HG03159 (cell line): ENCODE data around the gene MZF1.
"Not testable (repeated sequence)": the region's sequence is repeated elsewhere in the genome, so short reads cannot be mapped to it uniquely, and the experiment has no call there.

Experiments used
- ATAC-seq: cut with Tn5 transposase; IDR thresholded peaks from one replicate; pipeline ENCODE4 v1.9.1; 2021; ENCODE audit warnings: mild to moderate bottlenecking, moderate library complexity; ENCODE audit not compliant: unreplicated experiment

The MZF1 gene

DNA sequence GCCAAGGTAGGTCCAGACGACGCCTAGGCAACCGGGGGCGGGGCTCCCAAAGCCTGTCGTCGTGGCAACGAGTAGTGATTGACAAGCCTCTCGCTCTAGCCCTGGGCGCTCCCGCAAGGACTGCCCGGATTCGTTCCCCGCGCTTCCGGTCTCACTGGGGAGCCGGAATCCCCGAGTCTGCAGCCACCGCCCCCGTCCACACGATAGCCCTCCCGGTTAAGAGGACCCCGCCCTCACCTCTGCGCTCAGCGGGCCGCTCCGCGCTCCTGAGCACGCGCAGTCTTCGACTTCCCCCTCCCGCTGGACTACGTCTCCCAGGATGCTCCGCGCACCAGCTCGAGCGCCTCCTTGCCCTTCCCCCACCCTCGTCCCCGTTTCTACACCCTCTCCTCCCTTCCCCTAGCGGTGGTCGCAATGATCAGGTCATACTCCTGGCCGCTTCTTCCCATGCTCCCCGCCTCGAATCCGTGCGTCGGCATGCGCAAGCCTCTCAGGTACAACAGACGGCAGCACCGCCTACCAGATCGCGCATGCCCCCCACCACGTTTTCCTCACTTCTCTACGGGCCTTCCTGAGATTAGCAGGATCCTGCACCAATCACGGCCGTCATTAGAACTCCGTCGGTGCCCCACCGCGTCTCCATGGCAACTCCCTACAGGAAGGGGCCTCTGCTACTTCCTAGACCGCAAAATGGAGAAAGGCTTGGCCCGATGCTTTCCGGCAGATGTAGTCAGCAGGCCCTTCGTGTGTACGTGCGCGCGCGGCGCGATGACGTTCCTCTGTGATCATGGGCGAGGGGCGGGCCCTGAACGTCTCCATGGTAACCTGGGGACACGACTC is at the start of gene MZF1:
MZF1 (minus strand) TSS at position 518 of the 840 bp plus-strand sequence. CDS start 1,946 bp downstream, outside the sequence.
- ATAC-seq, result peak; percentile 57

DNA sequence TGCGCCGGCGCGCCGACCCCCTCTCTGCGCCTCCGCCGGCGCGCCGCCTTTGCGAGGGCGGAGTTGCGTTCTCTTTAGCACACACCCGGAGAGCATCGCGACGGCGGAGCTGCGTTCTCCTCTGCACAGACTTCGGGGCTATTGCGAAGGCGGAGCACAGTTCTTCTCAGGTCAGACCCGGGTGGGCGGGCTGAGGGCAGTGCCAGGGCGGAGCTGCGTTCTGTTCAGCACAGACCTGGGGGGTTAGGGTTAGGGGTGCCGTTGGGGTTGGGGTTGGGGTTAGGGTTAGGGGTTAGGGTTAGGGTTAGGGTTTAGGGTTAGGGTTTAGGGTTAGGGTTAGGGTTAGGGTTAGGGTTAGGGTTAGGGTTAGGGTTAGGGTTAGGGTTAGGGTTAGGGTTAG is 34.1 kb upstream of the MZF1 start:
- ATAC-seq, result not testable (repeated sequence)

DNA sequence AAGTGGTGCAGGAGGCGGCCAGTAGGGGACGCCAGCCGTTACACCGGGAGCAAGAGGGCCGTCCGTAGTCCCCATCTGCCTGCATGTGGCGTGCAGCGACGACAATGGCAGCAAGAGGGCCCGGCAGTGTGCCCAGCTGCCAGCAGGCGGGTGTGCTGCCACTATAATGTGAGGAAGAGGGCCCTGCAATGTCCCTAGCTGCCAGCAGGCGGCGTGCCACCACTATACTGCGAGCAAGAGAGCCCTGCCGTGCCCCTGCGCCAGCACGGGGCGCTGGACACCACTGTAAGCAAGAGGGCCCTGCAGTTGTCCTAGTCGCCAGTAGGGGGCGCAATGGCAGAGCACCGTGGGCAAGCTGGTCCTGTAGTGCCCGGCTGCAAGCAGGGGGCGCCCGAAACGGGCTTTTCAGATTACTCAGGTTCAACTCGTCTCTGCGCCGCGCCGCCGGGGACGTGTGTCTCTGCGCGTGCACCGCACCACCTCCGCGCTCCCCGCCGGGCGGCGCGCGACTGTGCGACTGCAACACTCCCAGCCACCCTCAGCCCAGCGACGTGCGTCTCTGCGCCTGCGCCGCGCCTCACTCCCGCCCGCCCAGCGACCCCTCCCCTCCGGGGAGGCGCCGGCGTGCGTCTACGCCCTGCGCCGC is 33.2 kb upstream of the MZF1 start:
- ATAC-seq, result not testable (repeated sequence)

DNA sequence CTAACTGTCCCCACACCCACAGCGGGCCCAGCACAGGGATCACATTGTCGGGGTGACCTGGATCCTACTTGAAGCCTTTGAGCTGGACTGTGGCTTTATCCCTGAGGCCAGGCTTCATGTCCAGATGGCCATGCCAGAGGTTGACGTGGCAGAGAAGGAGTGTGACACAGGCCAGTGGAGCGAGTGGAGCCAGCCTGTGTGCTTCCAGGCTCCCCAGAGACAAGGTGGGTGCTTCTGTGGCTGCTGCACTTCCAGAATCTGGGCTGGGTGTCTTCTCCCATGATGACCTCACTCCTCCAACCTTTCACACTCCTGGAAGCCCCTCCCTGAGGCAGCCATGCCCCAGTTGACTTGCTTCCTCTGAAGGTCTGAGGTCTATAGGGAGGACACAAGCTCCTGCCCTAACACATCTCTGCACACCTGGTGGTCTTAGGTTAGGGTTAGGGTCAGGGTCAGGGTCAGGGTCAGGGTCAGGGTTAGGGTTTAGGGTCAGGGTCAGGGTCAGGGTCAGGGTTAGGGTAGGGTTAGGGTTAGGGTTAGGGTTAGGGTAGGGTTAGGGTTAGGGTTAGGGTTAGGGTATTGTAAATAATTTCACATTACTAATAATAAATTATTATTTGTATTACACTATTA is 13.1 kb upstream of the MZF1 start:
- no peak for ATAC-seq

DNA sequence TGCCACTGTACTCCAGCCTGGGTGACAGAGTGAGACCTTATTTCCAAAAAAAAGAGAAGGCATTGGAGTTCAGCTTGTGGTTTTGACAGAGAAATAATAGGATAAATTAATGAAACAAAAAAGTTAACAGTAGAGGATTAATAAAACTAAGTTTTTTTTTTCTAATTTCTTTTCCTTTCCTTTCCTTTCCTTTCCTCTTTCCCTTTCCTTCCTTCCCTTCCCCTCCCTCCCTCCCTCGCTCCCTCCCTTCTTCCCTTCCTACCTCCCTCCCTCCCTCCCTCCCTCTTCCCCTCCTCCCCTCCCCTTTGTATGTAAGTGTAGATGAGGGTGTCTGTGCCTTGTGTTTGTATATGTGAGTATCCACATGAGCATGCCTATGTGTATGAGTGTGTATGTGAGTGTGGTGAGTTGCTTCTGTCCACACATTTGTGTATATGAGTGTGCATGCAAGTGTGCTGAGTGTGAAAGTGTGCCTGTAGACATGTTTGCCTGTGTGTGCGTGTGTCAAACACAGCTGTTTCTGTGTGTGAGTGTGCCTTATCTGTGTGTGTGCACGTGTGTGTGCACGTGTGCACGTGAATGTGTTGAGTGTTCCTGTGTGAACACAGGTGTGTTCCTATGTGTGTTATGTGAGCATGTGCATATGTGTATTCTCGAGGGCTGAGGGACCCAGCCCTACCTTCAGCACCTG is 12.5 kb upstream of the MZF1 start:
- no peak for ATAC-seq

DNA sequence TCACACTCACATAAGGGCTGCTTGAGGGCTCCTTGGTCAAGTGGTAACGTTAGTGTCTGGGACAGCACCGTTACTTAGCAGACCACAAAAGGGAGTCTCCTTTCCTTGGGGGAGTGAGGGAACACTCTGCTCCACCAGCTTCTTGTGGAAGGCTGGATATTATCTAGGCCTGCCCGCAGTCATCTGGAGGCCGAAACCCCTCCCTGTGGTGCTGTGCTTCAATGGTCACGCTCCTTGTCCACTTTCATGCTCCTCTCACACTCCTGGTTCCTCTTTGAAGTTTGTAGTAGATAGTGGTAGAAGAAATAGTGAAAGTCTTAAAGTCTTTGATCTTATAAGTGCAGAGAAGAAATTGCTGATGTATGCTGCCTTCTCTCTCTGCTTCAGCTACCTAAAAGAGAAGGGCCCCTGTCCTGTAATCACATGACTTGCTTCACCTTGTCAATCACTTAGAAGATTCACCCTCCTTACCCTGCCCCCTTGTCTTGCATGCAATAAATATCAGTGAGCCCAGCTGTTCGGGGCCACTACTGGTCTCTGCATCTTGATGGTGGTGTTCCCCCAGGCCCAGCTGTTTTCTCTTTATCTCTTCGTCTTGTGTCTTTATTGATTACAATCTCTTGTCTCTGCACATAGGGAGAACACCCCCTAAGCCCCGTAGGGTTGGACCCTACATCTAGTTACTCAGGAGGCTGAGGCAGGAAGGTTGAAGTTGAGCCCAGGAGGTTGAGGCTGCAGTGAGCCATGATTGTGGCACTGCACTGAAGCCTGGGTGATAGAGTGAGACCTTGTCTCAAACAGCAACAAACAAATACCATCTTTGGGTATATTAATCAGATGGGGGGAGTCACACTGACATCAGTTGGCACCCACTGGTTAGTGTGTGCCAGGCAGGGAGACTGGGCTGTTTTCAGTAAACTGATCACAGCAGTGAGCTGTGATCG is 11.6 kb upstream of the MZF1 start:
- no peak for ATAC-seq

DNA sequence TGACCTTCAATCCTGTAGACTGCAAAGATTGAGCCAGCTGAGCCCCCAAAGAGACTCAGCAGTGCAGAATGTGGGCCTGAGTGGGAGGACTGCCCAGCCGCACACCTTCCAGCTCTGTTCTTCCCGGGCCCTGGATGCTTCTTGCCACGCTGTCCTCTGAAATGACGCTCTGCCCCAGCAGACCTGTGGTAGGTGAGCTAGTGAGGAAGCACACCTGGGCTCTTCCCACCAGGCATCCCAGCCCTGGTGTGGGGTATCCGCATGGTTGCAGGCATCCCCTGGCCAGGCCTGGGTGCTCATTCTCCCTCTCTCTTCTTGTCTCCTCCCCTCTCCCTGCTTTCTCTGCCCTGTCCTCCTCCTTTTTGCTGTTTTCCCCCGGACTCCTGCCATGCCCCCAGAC is 9.8 kb upstream of the MZF1 start:
- no peak for ATAC-seq

DNA sequence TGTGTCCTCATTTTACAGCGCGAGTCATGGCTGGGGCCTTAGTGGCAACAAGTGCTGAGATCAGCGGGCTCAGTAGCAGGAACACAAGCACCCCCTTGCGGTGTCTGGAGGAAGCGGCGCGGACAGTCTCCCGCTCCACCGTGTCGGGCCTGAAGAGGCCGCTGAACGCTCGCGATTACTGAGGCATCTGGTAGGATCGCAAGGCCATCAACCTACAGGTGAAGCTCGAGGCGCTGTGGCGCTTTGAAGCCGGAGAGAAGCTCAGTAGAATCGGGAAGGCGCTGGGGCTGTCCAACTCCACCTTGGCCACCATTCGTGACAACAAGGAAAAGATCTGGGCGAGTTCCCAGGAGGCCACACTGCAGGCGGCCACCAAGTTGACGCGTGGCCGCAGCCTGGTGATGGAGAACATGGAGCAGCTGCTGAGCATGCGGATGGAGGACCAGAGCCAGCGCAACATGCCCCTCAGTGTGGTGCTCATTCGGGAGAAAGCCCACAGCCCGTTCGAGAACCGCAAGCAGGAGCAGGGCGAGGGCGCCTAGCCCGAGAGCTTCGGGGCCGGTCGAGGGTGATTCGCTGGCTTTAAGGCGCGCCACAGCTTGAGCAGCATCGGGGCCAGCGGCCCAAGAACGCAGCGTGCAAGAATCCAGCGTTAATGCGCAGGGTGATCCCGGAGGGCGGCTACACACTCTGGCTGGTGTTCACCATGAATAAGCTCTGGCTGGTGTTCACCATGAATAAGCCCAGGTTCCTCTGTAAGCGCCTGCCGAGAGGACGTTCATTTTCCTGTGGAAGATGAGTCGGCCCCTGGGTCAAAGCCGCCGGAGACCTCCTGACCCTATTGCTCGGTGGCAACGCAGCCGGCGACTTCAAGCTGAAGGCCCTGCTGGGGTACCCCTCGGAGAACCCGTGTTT is 8.3 kb upstream of the MZF1 start:
- peak; percentile 60 for ATAC-seq

DNA sequence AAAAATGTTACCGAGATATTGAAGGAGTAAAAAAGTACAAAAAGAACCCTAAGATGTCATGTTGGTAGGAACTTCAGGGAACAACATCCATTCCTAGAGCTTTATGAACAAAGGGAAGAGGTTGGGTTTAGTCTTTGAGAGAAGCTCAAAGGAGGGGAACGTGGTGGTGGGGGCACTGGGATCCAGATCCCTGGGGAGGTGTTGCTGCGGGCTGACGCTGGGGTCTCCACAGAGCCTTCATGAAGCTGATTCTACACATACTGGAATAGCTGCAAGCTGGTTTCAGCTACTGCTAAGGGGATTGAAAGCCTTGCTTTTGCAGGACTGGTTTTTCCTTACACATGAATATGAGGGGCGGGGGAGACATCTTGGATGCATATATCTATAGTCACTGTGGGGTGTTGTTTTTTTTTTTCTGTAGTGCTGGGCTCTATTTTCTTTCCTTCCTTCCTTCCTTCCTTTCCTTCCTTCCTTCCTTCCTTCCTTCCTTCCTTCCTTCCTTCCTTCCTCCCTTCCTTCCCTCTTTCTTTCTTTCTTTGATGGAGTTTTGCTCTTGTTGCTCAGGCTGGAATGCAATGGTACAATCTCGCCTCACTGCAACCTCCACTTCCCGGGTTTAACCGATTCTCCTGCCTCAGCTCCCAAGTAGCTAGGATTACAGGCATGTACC is 6.5 kb upstream of the MZF1 start:
- ATAC-seq, result no peak

DNA sequence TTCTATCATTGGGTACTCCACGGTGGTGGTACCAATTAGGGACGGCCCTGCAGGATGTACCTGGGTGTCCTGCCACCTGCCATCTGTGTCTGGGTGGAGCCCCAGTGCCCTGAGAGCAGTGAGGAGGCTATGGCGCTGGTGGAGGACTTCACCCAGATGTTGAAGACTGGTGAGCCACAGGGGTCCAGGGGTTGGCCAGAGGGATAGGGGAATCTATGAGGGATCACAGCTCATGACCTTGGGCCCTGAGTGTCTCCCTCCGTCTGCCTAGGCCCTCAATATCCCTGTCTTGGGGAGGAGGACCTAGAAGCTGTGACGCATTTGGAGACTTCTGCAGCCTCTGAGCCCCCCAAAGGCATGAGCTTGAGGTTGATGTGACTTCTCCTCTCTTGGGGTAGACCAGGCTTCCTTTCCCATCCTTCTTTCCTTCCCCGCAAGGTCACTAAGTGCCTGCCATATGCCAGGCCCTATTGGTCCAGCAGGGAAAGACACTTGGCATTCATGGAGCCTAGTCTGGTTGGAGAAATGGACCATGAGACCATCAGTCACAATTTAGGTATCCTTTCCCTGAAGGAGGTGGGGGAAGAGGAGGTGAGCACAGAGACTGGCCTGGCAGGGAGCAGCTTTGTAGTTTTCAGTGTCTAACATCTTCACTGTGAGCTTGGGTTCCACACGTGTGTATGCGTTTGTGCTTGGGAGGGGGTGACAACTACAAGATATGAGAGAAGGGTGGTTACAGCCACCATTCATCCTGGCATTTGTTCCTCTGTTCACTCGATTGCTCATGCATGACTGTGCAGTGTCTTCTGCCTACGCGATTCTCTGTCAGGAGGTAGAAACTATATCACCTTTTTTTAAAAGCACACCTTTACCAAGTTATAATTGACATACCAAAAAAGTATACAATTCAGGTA is 5.1 kb upstream of the MZF1 start:
- no peak for ATAC-seq

DNA sequence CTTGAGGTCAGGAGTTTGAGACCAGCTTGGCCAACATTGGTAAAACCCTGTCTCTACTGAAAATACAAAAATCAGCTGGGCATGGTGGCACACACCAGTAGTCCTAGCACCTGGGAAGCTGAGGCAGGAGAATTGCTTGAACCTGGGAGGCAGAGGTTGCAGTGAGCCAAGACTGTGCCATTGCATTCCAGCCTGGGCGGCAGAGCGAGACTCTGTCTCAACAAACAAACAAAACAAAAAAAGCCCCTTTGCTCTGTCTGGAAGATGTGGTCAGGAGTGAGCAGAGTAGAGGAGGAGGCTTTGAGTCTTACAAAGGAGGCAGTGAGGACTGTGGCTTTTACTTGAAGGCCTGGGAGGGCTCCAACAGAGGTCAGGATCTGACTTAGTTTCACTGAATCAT is 4.4 kb upstream of the MZF1 start:
- not testable (repeated sequence) for ATAC-seq

DNA sequence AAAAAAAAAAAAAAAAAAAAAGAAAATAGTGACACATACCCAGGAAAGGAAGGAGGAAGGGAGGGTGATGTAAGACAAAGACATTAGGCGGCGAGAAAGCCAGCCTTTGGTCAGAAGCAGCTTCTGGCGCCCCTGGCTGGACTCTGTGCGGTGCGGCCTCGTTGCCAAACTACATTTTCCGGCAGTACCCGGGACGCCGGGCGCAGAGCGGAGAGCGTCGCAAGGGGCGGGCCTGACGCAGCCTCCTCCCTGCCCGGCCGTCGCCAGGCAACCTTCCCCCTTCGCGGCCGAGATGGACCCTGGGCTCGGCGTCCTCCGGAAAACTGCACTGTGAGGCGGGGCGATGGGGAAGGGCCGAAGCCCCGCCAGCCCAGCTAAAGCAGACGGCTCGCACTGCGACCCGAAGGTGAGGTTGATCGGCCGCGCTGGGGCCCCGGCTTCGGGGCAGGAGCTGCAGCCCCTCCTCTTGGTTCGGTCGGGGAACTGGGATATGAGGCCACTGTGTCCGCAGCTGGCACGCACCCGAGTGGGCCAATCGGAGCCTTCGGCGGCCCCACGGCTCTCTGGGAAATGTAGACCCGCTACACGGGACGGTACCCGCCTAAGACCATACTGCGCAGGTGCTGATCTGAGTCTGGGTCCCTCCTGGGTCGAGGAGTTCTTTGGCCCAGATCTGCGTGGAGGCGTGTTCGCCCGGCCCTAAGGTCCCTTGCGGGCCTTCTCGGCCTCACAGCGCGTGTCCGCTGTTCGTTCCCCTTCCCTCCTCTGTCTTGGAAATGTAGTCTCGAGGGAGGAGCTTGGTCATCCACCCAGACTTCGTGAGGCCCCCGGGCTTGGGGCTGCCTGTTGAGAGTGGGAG is 2.3 kb upstream of the MZF1 start:
- peak; percentile 38 for ATAC-seq

DNA sequence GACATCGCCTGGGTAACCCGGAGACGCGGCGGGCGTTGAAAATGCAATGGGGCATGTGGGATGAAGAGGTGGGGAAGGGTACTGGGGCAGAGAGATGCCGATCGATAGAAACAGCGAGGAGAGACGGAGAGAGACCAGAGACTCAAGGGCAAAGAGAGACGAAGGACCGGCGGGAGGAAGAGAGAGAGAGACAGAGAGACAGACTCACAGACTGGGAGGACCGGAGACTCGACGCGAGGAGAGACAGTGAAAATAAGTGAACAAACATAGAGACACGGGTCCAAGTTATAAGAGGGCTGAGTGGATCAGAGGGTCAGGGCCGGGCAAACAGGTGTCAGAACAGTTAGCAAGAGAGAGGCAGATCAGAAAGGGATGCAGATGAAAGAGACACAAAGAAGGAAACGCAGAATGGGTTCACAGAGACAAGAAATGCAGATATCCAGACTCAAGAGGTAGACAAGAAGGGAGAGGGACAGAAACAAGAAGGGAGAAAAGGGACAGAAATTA is 576 bp upstream of the MZF1 start:
- ATAC-seq, result no peak

DNA sequence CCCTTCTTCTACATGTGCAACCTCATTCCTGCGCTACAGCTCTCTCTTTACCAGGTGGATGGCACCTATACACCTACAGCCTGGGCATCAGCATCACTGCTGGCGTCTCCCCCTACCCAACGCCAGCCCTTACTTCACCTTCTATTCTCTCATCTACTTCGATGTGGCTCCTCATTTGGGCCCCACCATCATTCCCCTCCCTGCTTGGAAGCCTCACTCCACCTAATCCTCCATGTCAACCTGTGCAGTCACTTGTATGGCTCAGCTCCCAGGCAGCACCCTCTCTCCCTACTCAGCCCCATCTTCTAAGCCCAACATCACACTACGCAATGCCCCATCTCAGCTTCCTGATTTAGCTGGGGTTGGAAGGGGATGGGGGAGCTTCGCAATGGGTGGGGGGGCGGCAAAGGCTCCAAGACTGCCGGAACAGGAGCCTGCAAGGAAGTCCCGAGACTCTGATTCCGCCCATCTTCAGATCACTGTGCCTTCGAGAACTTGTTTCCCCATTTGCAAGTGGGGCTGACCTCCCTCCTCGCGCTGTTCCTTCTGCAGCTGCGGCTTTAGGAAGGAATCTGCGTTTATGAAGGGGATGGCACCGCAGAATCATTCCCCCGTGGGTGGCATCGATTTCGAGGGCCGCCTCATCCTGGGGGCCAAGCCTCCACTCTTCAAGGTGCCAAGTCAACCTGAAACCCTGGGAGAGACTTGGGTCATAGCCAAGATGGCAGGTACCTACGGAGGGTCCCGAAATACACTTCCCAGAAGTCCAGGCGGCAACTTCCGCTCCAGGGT is 913 bp downstream of the MZF1 start:
- ATAC-seq, result no peak

DNA sequence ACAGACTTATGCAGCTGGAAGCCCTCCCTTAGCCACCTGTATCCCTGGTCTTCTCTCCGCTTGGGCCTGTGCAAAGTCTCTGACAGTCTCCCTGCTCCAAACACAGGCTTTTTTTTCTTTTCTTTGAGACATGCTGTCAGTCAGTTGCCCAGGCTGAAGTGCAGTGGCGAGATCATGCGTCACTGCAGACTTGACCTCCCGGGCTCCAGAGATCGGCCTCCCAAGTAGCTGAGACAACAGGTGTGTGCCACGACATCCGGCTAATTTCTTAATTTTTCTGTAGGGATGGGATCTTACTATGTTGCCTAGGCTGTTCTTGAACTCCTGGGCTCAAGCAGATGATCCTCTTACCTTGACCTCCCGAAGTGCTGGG is 1.6 kb downstream of the MZF1 start:
- ATAC-seq, result no peak
